Stimulated activated CD8-positive, alpha-beta memory T cell treated with anti-CD3 and anti-CD28 coated beads, Interleukin-4, amount 100 ng/mL, for 24 hours (primary cell): Measurements from ENCODE around the gene DENND4A.

ENCODE experiments used
- DNase-seq: peaks from one replicate; pipeline ENCODE4 v3.0.0-alpha.2; 2020; ENCODE audit warnings: low read depth

Gene DENND4A

DNA sequence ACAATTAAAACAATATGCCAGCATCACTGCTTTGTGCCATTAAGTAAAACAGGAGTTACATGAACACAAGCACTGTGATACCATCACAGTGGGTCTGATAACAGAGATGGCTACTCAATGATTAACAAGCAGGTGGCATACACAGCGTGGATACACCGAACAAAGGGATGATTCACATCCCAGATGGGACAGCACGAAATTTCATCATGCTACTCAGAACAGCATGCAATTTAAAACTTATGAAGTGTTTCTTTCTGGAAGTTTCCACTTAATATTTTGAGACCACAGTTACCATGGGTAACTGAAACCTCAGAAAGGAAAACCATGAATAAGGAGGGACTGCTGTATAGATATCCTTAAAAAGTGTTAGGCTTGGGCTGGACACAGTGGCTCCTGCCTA lies 125.8 kb downstream of the DENND4A start:
- no peak for DNase-seq

DNA sequence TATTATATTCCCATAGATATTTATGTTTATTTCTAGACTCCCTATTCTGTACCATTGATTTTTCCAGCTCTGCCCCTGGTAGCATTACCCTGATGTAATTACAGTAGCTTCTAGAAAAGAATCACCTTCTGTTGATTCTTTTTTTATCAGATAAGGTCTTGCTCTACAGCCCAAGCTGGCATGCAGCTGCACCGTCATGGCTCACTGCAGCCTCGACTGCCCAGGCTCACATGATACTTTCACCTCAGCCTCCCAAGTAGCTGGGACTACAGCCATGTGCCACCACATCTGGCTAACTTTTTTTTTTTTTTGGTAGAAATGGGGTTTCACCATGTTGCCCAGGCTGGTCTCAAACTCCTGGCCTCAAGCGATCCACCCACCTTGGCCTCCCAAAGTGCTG lies 128.6 kb downstream of the DENND4A start:
- no peak for DNase-seq

DNA sequence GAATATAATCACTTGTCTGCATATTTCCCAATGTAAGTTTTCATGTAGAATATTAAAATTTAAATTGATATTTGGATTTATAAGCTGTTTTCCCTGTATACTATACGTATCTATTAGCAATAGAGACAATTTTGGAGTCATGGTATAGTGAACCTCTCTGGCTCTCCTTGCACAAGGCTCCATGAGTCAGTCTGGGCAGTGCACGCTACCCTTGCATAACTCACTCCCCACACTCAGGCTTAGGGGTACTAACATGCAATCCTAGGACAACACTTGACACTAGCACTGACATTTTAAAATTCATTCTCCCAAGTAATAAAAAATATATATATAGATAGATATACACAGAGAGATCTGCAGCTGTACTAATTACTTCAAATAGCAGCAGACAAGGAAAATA lies 131.2 kb downstream of the DENND4A start:
- no peak for DNase-seq

DNA sequence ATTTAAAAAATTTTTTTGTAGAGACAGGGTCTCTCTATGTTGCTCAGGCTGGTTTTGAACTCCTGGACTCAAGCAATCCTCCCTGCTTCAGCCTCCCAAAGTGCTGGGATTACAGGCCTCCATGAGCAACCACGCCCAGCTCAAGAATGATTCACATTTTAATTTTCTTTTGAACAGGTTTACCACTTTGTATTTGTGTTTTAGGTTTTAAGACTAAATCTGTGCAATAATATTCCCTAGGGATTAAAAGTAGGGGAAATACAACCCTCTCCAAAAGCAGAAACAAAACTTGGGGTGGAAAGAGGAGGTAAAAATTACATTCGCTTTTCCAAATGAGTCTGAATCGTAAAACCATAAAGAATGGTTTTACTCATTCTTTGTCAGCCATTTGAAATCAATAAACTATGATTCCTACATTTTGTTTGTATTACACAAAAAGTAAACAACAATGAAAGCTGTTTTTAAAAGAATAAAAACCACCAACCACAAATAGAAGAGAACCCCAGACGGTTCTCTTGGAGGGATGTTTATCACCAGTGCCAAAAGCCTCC lies 132.5 kb downstream of the DENND4A start:
- no peak for DNase-seq

DNA sequence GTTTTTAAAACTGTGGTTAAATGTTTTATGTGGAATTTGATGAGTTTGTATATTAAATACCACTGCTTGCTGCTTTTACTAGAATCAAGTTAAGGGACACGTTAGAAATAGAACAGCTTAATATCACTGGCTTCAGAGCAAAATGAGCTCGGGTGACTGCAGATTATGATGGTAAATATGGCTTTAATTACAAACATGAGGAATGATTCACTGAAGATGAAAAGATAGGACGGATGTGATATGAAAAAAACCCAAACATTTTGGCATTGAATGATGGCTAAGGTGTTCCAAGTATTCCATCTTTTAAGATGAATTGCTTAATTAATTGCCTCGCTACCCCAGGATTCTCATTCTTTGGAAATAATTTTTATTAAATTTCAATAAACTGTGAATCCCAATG lies 136.6 kb downstream of the DENND4A start:
- DNase-seq = no peak

DNA sequence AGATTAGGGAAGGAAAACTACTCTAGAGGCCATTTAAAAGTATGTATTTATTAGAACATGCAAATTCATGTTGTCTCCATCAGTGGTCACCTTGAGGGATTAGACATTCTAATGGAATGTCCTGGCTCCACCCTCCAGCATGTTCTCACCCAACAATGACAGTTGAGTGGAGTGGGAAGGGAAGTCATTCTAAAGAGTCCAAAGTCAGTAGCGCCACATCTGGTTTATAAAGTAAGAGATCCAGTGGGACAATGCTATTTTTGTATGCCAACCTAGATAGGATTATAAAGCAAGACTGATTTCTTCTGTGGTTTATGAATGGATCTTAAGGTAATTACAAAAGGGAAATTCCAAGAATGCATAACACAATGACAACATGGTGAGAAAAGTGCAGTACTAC lies 137.1 kb downstream of the DENND4A start:
- no peak for DNase-seq

DNA sequence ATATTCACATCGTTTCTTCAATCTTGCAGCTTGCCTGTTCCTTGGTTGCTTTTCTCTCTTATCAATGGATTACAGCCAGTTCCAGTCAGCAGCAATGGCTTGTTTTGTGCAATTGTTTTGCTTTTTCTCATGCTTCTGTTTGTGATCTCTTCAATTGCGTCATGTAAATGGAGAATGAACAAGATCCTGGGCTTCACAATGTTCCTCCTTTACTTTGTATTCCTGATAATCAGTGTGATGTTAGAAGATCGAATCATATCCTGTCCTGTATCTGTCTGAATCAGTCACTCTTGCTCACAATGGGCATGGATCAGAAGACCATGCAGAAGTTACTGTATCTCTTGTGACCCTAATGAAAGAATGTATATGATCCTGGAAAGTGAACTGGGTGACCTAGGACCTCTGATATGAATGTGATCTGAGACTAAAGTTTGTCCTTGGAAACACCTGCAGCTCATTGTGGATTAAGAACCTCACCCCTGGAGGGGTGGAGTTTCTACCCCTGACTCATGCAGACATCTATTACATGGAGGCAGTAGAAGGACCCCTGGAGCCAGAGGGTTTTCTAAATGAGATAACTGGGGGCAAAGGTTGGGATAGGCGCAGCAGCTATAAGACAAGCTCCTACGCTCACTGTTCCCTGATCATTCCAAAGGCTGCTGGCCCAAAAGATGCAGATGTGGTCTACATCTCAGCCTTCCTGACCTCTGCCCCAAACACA lies 138.1 kb downstream of the DENND4A start:
- DNase-seq = no peak

DNA sequence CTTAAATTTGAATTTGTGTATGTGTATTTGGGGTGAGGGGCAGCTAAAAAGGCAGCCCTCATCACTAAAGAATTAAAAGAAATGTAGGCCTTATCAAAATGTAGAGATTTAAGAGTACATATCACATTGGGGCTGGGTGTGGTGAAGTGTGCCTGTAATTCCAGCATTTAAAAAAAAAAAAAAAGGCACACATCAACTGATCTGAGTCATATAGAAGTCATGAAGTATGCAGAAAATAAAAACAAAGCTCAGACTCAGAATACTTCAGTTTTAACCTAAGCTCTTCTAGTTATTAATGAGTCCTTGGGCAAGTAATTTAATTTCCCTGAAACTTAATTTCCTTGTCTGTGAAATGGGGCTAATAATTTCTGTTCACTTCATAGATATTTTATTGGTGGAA lies 138.8 kb downstream of the DENND4A start:
- DNase-seq = no peak

DNA sequence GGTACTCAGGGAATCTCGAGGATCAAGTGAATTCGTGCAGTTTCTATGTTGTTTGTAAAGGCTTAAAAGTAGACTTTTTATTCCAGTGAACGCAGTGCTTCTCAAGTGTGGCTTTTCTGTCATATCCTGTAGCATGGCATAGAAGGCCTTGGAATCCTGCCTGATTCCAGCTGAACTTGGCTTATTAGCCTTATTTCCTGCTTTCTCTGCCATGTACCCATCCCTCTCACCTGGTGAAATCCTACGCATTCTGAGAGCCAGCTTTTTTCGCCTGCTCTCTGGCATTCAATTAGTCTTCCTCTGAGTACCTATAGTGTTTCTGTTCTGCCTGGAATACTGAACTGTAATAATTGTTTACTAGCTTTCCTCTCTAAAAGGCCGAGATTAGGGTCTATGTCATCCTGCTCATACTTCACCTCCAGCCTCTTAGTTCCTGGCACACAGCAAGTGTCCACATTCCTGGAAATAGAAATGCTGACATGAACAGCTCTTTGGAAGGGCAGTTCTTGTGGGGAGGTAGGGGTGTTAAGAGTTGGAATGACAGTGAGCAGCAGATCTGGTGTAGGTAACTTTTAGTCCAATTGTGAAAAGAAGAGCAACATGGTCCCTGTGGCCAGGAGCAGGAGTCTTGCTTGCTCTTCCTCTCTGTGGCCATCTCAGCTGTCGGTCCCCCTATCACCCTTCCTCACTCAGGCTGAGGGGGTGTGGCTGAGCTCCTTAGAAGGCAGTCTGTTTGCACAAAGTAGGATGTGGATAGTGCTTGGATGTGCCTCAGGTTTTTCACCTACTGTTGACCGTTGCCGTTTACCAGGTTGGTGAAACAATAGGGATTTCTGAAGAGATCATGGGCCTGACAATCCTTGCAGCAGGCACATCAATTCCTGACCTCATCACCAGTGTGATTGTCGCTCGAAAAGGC lies 140.0 kb downstream of the DENND4A start:
- DNase-seq = no peak

DNA sequence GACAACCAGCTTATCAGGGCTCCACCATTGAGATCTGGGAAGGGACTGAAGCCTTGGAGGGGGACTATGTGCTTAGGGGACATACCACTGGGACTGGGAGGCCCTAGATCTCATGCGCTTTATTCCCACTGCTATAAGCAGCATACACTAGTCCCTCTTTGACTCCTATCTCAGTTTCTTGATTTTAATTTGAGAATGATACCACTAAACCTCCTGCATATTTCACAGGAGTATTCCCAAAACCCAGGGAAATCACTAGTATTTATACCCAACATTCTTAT lies 141.1 kb downstream of the DENND4A start:
- DNase-seq = no peak

DNA sequence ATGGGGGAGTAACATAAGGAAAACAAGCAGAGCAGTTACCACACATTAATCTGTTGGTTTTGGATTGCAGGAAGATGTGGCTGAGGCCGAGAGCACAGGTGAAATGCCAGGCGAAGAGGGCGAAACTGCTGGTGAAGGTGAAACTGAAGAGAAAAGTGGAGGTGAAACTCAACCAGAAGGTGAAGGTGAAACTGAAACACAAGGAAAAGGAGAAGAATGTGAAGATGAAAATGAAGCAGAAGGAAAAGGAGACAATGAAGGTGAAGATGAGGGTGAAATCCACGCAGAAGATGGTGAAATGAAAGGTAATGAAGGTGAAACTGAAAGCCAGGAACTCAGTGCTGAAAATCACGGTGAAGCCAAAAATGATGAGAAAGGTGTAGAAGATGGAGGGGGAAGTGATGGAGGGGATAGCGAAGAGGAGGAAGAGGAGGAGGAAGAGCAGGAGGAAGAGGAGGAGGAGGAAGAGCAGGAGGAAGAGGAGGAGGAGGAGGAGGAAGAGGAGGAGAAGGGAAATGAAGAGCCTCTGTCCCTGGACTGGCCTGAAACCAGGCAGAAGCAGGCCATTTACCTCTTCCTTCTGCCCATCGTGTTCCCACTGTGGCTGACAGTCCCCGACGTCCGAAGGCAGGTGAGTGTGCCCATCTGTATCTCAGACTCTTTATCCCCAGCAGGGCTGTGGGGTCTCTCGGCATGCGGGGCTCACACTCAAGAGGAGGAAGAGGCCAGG lies 141.6 kb downstream of the DENND4A start:
- DNase-seq = no peak

DNA sequence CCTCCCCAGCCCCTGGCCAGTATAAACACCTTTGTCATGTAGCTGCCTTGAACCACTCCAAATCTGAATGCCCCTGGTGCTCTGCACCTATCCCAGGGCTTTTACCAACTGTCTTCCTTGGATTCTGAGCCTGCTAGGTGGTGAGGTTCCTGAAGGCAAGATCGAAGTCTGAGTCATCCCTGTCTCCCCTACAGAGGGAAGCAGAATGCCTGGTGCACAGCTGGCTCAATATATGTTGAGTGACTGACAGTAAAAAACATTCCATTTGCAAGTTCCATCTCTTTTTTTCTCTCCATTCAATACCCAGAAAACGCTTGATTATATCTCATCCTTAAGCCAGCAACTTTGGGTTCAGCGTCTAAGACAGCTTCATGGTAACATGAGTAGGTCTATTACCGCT lies 145.6 kb downstream of the DENND4A start:
- DNase-seq = no peak

DNA sequence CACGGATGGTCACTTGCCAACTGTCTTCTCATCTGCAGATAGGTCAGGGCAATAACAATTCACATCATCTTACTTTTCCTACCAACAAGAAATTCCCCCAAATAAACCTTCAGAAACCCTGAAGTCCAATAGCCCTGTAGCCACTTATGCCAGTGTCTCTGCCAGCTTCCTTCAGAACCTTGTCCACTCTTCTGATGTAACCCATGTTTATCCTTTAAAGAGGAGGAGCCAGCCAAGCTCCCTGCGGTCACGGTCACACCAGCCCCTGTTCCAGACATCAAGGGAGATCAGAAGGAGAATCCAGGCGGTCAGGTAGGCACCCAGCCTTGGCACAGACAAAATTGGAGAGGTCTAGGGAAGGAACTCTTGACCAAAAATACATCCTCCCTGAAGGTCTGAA lies 146.7 kb downstream of the DENND4A start:
- DNase-seq = no peak

DNA sequence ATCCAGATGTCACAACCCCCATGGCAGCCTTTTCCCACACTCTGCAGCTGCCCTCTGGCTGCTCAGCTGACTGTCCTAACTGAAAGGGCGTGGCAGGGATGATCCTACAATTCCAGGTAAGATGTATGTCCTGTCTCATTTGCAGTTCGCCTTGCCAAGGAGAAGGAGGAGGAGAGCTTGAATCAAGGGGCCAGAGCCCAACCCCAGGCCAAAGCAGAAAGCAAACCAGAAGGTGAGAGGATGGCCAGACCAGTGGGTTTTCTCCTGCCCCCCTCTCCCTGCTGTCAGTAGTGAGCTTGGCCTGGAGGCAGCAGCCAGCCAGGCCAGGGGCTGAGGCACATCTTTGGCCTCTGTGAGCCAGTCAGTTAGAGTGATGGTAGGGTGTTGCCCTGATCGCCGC lies 147.8 kb downstream of the DENND4A start:
- DNase-seq = no peak

DNA sequence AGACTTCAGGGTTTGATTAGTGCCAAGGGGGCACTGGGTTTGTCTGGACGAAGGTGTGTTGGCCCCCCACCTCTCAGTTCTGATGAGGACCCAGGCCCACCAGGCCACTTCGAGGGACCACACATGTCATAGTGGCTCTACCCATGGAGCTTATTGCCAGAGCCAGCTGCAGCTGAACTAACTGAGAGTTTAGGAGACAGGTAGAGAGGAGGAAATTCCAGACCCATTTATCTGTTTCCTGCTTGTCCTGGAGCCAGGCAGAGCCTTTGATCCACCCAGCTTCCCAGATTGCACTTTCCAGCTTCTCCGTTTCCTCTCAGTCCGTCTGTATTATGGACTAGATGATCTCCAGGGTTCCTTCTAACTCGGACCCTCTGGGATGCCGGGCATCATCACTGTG lies 149.5 kb downstream of the DENND4A start:
- no peak for DNase-seq

DNA sequence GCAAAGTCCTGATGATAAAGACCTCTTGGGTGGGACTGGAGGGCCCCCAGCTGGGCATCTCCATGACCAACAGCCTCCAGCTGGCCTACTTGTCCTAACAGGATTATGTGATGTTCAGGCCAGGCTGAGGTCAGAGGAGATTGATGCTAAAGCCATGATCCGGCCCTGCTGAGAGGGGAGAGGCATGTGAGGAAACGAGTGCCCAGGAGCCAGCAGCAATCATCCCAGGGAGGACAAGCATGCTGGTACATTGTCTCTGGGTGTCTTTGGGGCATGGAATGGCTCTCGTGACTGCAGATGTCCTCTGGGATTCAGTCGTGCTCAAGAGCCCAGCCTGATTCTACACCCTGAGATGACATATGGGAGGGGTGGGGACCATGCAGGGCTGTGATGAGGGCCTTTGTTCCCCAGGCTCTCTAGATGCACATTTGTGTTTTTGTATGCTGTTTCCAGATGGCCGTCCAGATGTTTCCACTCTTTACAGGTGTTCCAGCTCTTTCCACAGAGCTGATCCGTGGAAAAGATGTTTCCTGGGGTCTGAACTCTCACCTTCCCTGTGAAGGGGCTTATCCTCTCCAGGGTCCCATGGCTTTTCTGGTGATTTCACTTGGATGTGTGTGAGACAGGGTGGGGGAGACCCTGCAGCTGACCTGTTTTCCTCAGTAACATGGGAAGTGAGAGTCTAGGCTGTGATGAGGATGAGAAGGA lies 150.2 kb downstream of the DENND4A start:
- no peak for DNase-seq

DNA sequence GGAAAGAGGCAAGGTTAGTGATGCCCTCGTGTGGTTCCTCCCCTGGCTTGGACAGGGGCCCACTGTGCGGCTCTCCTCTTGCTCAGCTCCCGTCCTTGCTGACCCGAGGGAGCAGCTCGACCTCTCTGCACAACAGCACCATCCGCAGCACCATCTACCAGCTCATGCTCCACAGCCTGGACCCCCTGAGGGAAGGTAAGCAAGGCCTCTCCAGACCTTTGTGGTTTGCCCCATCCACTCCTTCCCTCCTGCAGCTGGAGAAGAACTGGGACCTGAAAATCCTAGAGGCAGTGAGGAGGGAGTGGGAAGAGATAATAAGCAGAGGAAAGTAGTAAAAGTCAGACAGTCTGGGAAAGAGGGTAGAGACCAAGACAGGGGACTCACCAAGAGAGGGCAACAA lies 152.6 kb downstream of the DENND4A start:
- DNase-seq = no peak

DNA sequence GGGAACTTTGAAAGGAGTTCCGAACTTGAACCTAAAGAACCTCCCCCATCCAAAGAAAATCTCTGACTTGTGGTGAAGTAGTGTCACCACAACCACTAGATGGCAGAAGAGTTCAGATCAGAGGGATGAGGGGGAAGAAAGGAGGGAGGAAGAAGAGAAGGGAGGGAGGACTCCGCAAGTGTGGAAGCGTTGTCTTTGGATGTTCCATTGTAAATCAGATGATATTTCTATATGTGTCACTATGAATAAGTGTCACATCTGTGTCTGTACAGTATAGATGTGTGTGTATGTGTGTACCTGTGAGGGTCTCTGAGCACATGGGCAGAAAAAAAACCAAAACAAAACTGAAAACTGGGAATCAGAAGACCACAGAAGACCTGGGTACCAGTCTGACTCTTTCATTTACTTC lies 153.4 kb downstream of the DENND4A start:
- DNase-seq = no peak

DNA sequence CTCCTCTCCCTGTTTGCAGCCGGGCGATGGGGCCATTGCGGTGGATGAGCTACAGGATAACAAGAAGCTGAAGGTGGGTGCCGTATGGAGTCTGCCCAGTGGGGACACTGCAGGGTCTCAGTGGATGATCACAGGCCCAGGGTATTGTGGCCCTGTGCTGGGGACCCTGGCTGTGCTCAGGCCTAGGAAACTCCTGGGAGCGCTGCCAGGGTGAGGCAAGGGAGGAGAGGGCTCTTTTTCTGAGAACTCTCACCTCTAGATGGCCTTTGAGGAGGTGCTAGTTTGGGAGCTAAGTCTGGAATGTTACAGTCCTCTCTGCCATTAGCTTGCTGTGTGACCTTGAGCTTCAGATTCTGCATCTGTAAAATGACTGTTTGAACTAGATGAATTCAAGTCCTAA lies 154.0 kb downstream of the DENND4A start:
- no peak for DNase-seq

DNA sequence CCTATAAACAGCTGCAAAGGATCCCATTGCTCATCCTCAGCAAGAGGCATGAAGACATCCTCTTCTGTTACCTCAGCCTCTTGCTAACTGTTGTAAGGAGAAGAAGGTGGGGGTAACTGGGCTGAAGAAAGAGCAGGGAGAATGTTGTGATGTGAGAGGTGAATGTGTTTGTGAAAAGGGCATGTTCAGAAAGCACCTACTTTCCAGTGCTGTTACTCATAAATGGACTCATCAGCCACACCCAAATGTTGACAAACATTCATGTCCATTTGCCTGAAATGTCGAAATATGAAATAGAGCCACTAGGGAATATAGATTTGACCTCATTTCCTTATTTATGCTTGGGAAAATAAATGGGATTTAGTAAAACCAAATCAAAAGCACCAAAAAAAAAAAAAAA lies 157.7 kb downstream of the DENND4A start:
- no peak for DNase-seq

DNA sequence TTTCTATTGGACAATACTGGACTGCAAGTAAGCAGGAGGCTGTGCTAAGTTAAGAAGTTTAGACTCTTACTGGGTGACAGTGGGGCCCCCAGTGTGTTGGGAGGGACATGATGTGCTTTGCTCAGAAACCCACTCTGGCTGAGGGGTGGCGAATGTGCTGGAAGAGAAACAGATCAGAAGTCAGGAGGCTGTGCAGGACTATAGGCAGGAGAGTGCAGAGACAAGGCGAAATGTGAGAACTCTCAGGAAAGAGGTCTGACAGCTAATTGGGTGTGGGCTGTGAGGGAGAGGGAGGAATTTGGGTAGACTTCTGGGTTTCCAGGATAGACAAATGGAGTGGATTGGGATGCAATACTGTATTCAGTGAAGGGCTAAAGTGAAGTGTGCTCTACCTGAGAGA lies 158.3 kb downstream of the DENND4A start:
- DNase-seq = no peak

DNA sequence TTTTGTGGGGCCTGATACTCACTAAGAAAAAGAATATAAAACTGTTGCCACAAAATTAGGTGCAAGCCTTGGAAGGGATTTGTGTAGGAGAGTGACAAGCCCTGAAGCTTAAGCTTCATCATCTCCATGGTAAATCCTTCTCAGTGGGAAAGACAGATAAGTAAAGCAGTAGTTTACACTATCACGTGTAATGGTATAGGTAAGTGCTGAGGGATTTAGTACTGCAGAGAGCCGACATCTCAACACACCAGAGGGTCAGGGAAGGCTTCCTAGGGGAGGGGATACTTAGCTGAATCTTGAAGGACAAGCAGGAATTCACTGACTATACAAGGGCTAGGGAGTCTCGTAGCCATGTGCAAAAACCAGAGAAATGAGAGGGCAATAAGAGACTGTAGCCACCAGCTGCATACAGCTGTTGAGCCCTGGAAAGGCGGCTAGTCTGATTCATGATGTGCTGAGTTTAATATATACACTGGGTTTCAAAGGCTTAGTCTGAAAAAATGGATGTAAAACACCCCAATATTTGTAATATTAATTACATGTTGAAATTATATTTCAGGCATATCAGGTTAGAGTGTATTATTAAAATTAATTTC lies 159.2 kb downstream of the DENND4A start:
- DNase-seq = no peak
